Measurements from ENCODE around the gene TENM3.

TENM3 gene

DNA sequence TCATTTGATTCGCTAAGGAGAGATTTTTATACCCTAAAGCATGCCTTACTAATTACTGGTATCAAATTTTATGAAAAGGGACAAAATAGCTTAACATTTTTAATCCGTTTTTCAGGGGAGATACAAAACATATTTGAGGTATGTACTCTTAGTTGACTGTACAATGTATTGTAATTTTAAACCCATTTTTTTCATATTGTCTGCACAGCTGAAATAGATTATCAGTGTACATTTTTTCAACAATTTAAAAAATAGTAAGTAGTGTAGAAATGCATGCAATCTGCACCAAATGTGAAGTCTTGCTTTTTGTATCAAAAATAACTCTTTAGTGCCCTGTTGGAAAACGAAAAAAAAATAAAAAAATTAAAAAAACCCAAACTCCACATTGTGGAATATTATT, 82.2 kb downstream of the TENM3 start:
- Histone ChIP-seq H2AFZ (ENCODE audit: low read depth, low read length) (no peak overlapping the region), H3K27ac (ENCODE audit: low read length) (no peak overlapping the region), H3K36me3 (ENCODE audit: insufficient read depth, low read length) (no peaks in the 10 kb centered on the region), H3K9ac (ENCODE audit: low read depth, low read length) (no peak overlapping the region), H3K9me3 (ENCODE audit: insufficient read depth, low read length, severe bottlenecking) (no peaks in the 10 kb centered on the region), H3K4me3 (ENCODE audit: low read depth in 1 of 2, low read length in 2 of 2) (no peak overlapping the region), H3K4me2 (ENCODE audit: insufficient read depth, low read length) (no peak overlapping the region), H3K79me2 (ENCODE audit: insufficient read depth, low read length) (no peaks in the 10 kb centered on the region), H4K20me1 (ENCODE audit: insufficient read depth, low read length) (no peaks in the 10 kb centered on the region), H3K4me1 (ENCODE audit: insufficient read depth, low read length) (no peaks in the 10 kb centered on the region), H3K27me3 (ENCODE audit: insufficient read depth, low read length, poor library complexity) (no peaks in the 10 kb centered on the region)
- TF ChIP-seq, protein P1, sequence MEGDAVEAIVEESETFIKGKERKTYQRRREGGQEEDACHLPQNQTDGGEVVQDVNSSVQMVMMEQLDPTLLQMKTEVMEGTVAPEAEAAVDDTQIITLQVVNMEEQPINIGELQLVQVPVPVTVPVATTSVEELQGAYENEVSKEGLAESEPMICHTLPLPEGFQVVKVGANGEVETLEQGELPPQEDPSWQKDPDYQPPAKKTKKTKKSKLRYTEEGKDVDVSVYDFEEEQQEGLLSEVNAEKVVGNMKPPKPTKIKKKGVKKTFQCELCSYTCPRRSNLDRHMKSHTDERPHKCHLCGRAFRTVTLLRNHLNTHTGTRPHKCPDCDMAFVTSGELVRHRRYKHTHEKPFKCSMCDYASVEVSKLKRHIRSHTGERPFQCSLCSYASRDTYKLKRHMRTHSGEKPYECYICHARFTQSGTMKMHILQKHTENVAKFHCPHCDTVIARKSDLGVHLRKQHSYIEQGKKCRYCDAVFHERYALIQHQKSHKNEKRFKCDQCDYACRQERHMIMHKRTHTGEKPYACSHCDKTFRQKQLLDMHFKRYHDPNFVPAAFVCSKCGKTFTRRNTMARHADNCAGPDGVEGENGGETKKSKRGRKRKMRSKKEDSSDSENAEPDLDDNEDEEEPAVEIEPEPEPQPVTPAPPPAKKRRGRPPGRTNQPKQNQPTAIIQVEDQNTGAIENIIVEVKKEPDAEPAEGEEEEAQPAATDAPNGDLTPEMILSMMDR (IDR thresholded peaks at IDR 0.05; ENCODE audit: borderline replicate concordance, extremely low read depth, low read length, poor library complexity, severe bottlenecking), result no peak
- no peak for TF ChIP-seq EZH2 (IDR thresholded peaks at IDR 0.05; ENCODE audit: borderline replicate concordance, low read depth, low read length, severe bottlenecking)
- no peak for DNase-seq
- no peak for ATAC-seq (ENCODE audit: insufficient read depth, low read depth)

DNA sequence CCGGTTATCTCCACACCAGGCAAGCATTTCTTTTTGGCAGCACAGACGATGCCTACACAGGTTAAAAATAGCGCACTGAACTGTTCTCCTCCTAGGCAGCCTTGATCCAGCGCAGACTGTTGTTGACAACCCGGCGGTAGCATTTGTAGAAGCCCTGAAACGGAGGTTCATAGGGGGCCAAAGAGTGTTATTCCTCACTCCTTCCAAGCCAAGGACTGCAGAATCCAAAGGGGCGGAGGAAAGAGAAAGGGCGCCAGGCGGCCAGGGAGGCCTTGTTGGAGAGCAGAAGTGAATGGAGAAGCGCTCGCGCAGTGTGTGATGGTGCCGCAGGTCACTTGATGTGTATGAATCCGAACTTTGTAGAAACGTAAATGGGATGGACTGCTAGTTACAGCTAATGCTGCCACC, 82.7 kb downstream of the TENM3 start:
- no peak for ATAC-seq (ENCODE audit: insufficient read depth, low read depth)

DNA sequence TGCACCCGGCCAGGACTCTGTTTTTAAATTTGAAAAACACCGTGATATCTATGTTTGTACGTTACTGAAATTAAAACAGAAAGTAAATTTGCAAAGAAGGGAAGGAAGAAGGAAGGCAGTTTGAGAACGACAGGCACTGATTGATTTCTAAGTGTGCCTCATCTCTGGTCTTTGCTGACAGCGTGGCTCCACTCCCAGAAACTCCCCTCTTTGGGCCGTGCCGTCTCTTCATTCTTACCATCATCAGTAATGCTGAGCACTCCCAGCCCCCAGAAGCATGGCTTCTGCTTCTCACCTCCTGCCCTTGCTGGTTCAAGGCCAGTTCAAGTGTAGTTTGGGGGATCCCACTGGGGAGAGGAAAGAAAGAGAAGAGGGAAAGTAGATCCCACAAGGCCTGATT, 85.3 kb downstream of the TENM3 start:
- Histone ChIP-seq H3K9me3 (ENCODE audit: insufficient read depth, low read length, severe bottlenecking) (no peaks in the 10 kb centered on the region), H3K36me3 (ENCODE audit: insufficient read depth, low read length) (no peaks in the 10 kb centered on the region), H4K20me1 (ENCODE audit: insufficient read depth, low read length) (no peaks in the 10 kb centered on the region), H3K4me2 (ENCODE audit: insufficient read depth, low read length) (no peak overlapping the region), H3K4me3 (ENCODE audit: low read depth in 1 of 2, low read length in 2 of 2) (no peak overlapping the region), H3K27ac (ENCODE audit: low read length) (no peak overlapping the region), H3K9ac (ENCODE audit: low read depth, low read length) (no peak overlapping the region), H3K79me2 (ENCODE audit: insufficient read depth, low read length) (no peaks in the 10 kb centered on the region), H2AFZ (ENCODE audit: low read depth, low read length) (no peak overlapping the region), H3K4me1 (ENCODE audit: insufficient read depth, low read length) (no peaks in the 10 kb centered on the region), H3K27me3 (ENCODE audit: insufficient read depth, low read length, poor library complexity) (no peaks in the 10 kb centered on the region)
- DNase-seq (no peak), ATAC-seq (ENCODE audit: insufficient read depth, low read depth) (no peak)
- TF ChIP-seq EZH2 (IDR thresholded peaks at IDR 0.05; ENCODE audit: borderline replicate concordance, low read depth, low read length, severe bottlenecking), result no peak
- TF ChIP-seq, protein P1 (IDR thresholded peaks at IDR 0.05; ENCODE audit: borderline replicate concordance, extremely low read depth, low read length, poor library complexity, severe bottlenecking), result no peak

More for the DNA sequence above, 82.7 kb downstream of the TENM3 start:
- no peaks in the 10 kb centered on the region for H3K36me3 ChIP-seq (ENCODE audit: insufficient read depth, low read length)
- no peak overlapping the region for H3K27ac ChIP-seq (ENCODE audit: low read length)
- no peak overlapping the region for H3K9ac ChIP-seq (ENCODE audit: low read depth, low read length)
- no peak overlapping the region for H3K4me3 ChIP-seq (ENCODE audit: low read depth in 1 of 2, low read length in 2 of 2)
- no peaks in the 10 kb centered on the region for H3K4me1 ChIP-seq (ENCODE audit: insufficient read depth, low read length)
- H3K27me3 ChIP-seq (ENCODE audit: insufficient read depth, low read length, poor library complexity), result no peaks in the 10 kb centered on the region
- H3K4me2 ChIP-seq (ENCODE audit: insufficient read depth, low read length), result no peak overlapping the region
- no peak for TF ChIP-seq EZH2 (IDR thresholded peaks at IDR 0.05; ENCODE audit: borderline replicate concordance, low read depth, low read length, severe bottlenecking)
- TF ChIP-seq, protein P1 (IDR thresholded peaks at IDR 0.05; ENCODE audit: borderline replicate concordance, extremely low read depth, low read length, poor library complexity, severe bottlenecking), result no peak
- no peaks in the 10 kb centered on the region for H4K20me1 ChIP-seq (ENCODE audit: insufficient read depth, low read length)
- H3K79me2 ChIP-seq (ENCODE audit: insufficient read depth, low read length), result no peaks in the 10 kb centered on the region
- no peaks in the 10 kb centered on the region for H3K9me3 ChIP-seq (ENCODE audit: insufficient read depth, low read length, severe bottlenecking)
- no peak for DNase-seq
- no peak overlapping the region for H2AFZ ChIP-seq (ENCODE audit: low read depth, low read length)

DNA sequence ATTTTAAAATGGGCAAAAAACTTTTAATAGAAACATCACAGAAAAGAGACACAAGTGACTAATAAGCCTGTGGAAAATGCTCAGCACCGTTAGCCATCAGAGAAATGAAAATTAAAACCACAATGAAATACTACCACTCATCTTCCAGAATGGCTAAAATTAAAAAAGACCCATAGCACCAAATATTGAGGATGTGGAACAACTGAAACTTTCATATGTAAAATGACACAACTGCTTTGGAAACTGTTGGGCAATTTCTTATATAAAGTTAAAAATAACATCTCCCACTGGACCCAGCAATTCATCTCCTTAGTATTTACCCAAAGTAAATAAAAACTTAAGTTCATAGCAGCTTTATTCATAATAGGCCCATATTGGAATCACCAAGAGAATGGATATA, 94.2 kb downstream of the TENM3 start:
- no peak overlapping the region for H2AFZ ChIP-seq (ENCODE audit: low read depth, low read length)
- H3K4me1 ChIP-seq (ENCODE audit: insufficient read depth, low read length), result no peaks in the 10 kb centered on the region
- H3K79me2 ChIP-seq (ENCODE audit: insufficient read depth, low read length), result no peaks in the 10 kb centered on the region
- DNase-seq, result no peak
- no peak for ATAC-seq (ENCODE audit: insufficient read depth, low read depth)
- no peak overlapping the region for H3K4me2 ChIP-seq (ENCODE audit: insufficient read depth, low read length)
- no peaks in the 10 kb centered on the region for H3K9me3 ChIP-seq (ENCODE audit: insufficient read depth, low read length, severe bottlenecking)
- no peaks in the 10 kb centered on the region for H3K27me3 ChIP-seq (ENCODE audit: insufficient read depth, low read length, poor library complexity)
- H3K36me3 ChIP-seq (ENCODE audit: insufficient read depth, low read length), result no peaks in the 10 kb centered on the region
- TF ChIP-seq, protein P1 (IDR thresholded peaks at IDR 0.05; ENCODE audit: borderline replicate concordance, extremely low read depth, low read length, poor library complexity, severe bottlenecking), result no peak
- no peak for TF ChIP-seq EZH2 (IDR thresholded peaks at IDR 0.05; ENCODE audit: borderline replicate concordance, low read depth, low read length, severe bottlenecking)
- H4K20me1 ChIP-seq (ENCODE audit: insufficient read depth, low read length), result no peaks in the 10 kb centered on the region
- no peak overlapping the region for H3K4me3 ChIP-seq (ENCODE audit: low read depth in 1 of 2, low read length in 2 of 2)
- no peak overlapping the region for H3K27ac ChIP-seq (ENCODE audit: low read length)
- no peak overlapping the region for H3K9ac ChIP-seq (ENCODE audit: low read depth, low read length)
